Hematopoietic multipotent progenitor cell (in vitro differentiated cells): Measurements from ENCODE around the gene NSMCE1. TPM values are rescaled to one million over a fixed set of nuclear protein-coding genes. Genes with fewer than 3 reads are reported as not detected.

Source experiments
- DNase-seq, 3 donors: peaks; one replicate each; pipeline ENCODE4 v3.0.0-alpha.2; 2011 to 2015; ENCODE audit warnings: low read depth in 2 of 3, low spot score in 2 of 3
- total RNA-seq: library from RNA; depleted of rRNA; stranded (reverse); fragments of >200 nt; gene quantifications from one replicate; pipeline ENCODE4 v1.2.3, GENCODE V29; 2012

Gene NSMCE1
- total RNA-seq, 1 donor: 78.4 TPM

GRCh38 chr16:27232901-27233625 is 35.5 kb downstream of the NSMCE1 start:
- no peak for DNase-seq

GRCh38 chr16:27232061-27232900 is 36.3 kb downstream of the NSMCE1 start:
- peak in 2 of 3 donors; percentile 45 to 62 for DNase-seq

- no peak for DNase-seq
These were observed 36.9 kb downstream of the NSMCE1 start for GRCh38 chr16:27231692-27232060.

- peak; percentile 27 to 54 (median 33) for DNase-seq
These were observed 38.0 kb downstream of the NSMCE1 start for GRCh38 chr16:27230562-27231001.

GRCh38 chr16:27229891-27230470 is 38.6 kb downstream of the NSMCE1 start:
- DNase-seq: no peak

- no peak for DNase-seq
These were observed 39.7 kb downstream of the NSMCE1 start for GRCh38 chr16:27228621-27229501.

- no peak for DNase-seq
These were observed 40.5 kb downstream of the NSMCE1 start for GRCh38 chr16:27228045-27228444.

GRCh38 chr16:27226976-27227705 is 41.4 kb downstream of the NSMCE1 start:
- no peak for DNase-seq

GRCh38 chr16:27226476-27226875 is 42.1 kb downstream of the NSMCE1 start:
- no peak for DNase-seq

- peak in 1 of 3 donors; percentile 36 for DNase-seq
These were observed 42.8 kb downstream of the NSMCE1 start for GRCh38 chr16:27225536-27226360.

GRCh38 chr16:27224741-27225300 is 43.8 kb downstream of the NSMCE1 start:
- DNase-seq: no peak

- DNase-seq: no peak
These were observed 44.3 kb downstream of the NSMCE1 start for GRCh38 chr16:27224271-27224737.

- no peak for DNase-seq
These were observed 44.9 kb downstream of the NSMCE1 start for GRCh38 chr16:27223701-27224100.

- no peak for DNase-seq
These were observed 45.4 kb downstream of the NSMCE1 start for GRCh38 chr16:27223226-27223610.

- no peak for DNase-seq
These were observed 46.0 kb downstream of the NSMCE1 start for GRCh38 chr16:27222249-27223225.

- no peak for DNase-seq
These were observed 46.9 kb downstream of the NSMCE1 start for GRCh38 chr16:27221576-27222248.

GRCh38 chr16:27220991-27221390 is 47.6 kb downstream of the NSMCE1 start:
- no peak for DNase-seq
